GM23248 (cell line): ENCODE results near the gene PDE6B.

ENCODE experiments used
- EZH2 ChIP-seq: fragments of 200-600 bp; sonication (generic); IDR thresholded peaks from 2 replicates; pipeline ENCODE4 v1.6.1; 2018; ENCODE audit warnings: antibody characterized with exemption, mild to moderate bottlenecking; ENCODE audit not compliant: insufficient read depth, poor library complexity, severe bottlenecking
- EZH2phosphoT487 ChIP-seq: fragments of 200-600 bp; sonication (generic); IDR thresholded peaks from 2 replicates; pipeline ENCODE4 v1.6.1; 2018; ENCODE audit warnings: antibody characterized with exemption, moderate library complexity, mild to moderate bottlenecking, low read depth; ENCODE audit not compliant: insufficient read depth

DNA sequence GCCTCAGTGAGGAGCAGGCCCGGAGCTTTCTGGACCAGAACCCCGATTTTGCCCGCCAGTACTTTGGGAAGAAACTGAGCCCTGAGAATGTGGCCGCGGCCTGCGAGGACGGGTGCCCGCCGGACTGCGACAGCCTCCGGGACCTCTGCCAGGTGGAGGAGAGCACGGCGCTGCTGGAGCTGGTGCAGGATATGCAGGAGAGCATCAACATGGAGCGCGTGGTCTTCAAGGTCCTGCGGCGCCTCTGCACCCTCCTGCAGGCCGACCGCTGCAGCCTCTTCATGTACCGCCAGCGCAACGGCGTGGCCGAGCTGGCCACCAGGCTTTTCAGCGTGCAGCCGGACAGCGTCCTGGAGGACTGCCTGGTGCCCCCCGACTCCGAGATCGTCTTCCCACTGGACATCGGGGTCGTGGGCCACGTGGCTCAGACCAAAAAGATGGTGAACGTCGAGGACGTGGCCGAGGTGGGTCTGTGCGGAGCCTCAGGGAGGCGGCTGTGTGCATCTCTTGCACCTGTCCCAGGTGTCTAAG lies 323 bp downstream of the PDE6B start:
- no peak for TF ChIP-seq EZH2phosphoT487
- no peak for TF ChIP-seq EZH2
